ENCODE data around the gene GALNT4.

GRCh38 chr12:89521364-89522223, 3.0 kb downstream of the GALNT4 start:
- TF ChIP-seq, protein P1, sequence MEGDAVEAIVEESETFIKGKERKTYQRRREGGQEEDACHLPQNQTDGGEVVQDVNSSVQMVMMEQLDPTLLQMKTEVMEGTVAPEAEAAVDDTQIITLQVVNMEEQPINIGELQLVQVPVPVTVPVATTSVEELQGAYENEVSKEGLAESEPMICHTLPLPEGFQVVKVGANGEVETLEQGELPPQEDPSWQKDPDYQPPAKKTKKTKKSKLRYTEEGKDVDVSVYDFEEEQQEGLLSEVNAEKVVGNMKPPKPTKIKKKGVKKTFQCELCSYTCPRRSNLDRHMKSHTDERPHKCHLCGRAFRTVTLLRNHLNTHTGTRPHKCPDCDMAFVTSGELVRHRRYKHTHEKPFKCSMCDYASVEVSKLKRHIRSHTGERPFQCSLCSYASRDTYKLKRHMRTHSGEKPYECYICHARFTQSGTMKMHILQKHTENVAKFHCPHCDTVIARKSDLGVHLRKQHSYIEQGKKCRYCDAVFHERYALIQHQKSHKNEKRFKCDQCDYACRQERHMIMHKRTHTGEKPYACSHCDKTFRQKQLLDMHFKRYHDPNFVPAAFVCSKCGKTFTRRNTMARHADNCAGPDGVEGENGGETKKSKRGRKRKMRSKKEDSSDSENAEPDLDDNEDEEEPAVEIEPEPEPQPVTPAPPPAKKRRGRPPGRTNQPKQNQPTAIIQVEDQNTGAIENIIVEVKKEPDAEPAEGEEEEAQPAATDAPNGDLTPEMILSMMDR (IDR thresholded peaks at IDR 0.05) = no peak
- no peak for TF ChIP-seq POLR2A (IDR thresholded peaks at IDR 0.05)

Measured in right lobe of liver (tissue), 4 donors.